Stomach (tissue), 4 donors: ENCODE measurements around the gene ZNF248.

Experiments
- EP300 ChIP-seq: sonication (generic); formaldehyde crosslinking; IDR thresholded peaks from one replicate; pipeline ENCODE4 v1.6.1; 2017; ENCODE audit warnings: antibody characterized with exemption
- POLR2A ChIP-seq, 4 donors: fragments of 450-650 bp; IDR thresholded peaks; one replicate each; pipeline ENCODE4 v1.6.1; 2016; ENCODE audit warnings: antibody characterized with exemption in 4 of 4, control low read depth in 2 of 4, mild to moderate bottlenecking in 1 of 4, moderate library complexity in 1 of 4
- POLR2AphosphoS5 ChIP-seq, 3 donors: sonication (generic); formaldehyde crosslinking; IDR thresholded peaks; one replicate each; pipeline ENCODE4 v1.6.1; 2016; ENCODE audit warnings: antibody characterized with exemption in 3 of 3
- TF ChIP-seq, protein P1 (sequence below), 7 experiments: fragments of 450-650 bp in 4 of 7; fragments of 200-600 bp in 3 of 7; sonication (generic) in 3 of 7; IDR thresholded peaks; one replicate each; pipeline ENCODE4 v1.5.1; 2016 to 2019; ENCODE audit warnings: antibody characterized with exemption in 7 of 7, control low read depth in 2 of 7, mild to moderate bottlenecking in 1 of 7

DNA sequence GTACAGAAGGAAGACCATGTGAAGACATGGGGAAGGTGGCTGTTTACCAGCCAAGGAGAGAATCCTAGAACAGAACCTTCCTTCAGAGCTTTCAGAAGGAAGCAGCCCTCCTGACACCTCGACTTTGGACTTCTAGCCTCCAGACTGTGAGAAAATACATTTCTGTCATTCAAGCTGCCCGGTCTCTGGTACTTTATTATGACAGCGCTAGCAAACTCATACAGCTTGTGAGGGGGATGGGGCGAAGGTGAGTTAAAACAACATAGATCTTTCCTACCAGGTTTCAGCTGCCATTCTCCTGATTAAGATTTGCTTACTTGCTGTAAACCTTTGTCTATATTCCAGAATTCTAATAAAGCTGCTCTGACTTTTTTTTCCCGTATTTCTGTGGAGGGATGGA is 14.9 kb upstream of the ZNF248 start:
- no peak for TF ChIP-seq POLR2A (IDR thresholded peaks at IDR 0.05)
- TF ChIP-seq, protein P1, sequence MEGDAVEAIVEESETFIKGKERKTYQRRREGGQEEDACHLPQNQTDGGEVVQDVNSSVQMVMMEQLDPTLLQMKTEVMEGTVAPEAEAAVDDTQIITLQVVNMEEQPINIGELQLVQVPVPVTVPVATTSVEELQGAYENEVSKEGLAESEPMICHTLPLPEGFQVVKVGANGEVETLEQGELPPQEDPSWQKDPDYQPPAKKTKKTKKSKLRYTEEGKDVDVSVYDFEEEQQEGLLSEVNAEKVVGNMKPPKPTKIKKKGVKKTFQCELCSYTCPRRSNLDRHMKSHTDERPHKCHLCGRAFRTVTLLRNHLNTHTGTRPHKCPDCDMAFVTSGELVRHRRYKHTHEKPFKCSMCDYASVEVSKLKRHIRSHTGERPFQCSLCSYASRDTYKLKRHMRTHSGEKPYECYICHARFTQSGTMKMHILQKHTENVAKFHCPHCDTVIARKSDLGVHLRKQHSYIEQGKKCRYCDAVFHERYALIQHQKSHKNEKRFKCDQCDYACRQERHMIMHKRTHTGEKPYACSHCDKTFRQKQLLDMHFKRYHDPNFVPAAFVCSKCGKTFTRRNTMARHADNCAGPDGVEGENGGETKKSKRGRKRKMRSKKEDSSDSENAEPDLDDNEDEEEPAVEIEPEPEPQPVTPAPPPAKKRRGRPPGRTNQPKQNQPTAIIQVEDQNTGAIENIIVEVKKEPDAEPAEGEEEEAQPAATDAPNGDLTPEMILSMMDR (IDR thresholded peaks at IDR 0.05), result no peak
- no peak for TF ChIP-seq EP300
- TF ChIP-seq POLR2AphosphoS5 (IDR thresholded peaks at IDR 0.05), result no peak
